ENCODE data around the gene CSE1L.

- TF ChIP-seq POLR2A (IDR thresholded peaks at IDR 0.05; ENCODE audit: extremely low read depth, insufficient read length), result peak; percentile 6
- TF ChIP-seq, protein P1, sequence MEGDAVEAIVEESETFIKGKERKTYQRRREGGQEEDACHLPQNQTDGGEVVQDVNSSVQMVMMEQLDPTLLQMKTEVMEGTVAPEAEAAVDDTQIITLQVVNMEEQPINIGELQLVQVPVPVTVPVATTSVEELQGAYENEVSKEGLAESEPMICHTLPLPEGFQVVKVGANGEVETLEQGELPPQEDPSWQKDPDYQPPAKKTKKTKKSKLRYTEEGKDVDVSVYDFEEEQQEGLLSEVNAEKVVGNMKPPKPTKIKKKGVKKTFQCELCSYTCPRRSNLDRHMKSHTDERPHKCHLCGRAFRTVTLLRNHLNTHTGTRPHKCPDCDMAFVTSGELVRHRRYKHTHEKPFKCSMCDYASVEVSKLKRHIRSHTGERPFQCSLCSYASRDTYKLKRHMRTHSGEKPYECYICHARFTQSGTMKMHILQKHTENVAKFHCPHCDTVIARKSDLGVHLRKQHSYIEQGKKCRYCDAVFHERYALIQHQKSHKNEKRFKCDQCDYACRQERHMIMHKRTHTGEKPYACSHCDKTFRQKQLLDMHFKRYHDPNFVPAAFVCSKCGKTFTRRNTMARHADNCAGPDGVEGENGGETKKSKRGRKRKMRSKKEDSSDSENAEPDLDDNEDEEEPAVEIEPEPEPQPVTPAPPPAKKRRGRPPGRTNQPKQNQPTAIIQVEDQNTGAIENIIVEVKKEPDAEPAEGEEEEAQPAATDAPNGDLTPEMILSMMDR (IDR thresholded peaks at IDR 0.05; ENCODE audit: low read depth, low read length), result no peak
These were observed 58.2 kb downstream of the CSE1L start for GRCh38 chr20:49104365-49104648.

Measured in NB4 (cell line).